Activated CD8-positive, alpha-beta memory T cell treated with anti-CD3 and anti-CD28 coated beads, Interleukin-2, amount 10 ng/mL, durations not matched to agents 7 days and 5 days (primary cell): ENCODE measurements around the gene FOSL2. TPM values are rescaled to one million over a fixed set of nuclear protein-coding genes. Genes with fewer than 3 reads are reported as not detected.
A peak's percentile ranks its signal among the peaks of the same experiment; 100 is the strongest.

Experiments
- ATAC-seq: fragments of 150-1000 bp; cut with Tn5 transposase; one replicate; pipeline ENCODE4 v1.10.0; 2021; ENCODE audit warnings: moderate library complexity
- CTCF ChIA-PET: fragments of 350-600 bp; sonication (Branson Sonifier 250); formaldehyde crosslinking; loops from one replicate; lab custom pipeline; 2021; ENCODE audit warnings: antibody characterized with exemption; lab: Charles Lee
- DNase-seq: peaks from one replicate; pipeline ENCODE4 v3.0.0-alpha.2; 2020
- H3K27ac Mint-ChIP-seq: one replicate; pipeline ENCODE4 v1.8.0; 2021; ENCODE audit warnings: mild to moderate bottlenecking, mixed read lengths
- H3K27me3 Mint-ChIP-seq: one replicate; pipeline ENCODE4 v1.8.0; 2021; ENCODE audit warnings: mixed read lengths
- H3K36me3 Mint-ChIP-seq: one replicate; pipeline ENCODE4 v1.8.0; 2021; ENCODE audit warnings: mild to moderate bottlenecking, mixed read lengths
- H3K4me1 Mint-ChIP-seq: one replicate; pipeline ENCODE4 v1.8.0; 2021; ENCODE audit warnings: mixed read lengths
- H3K4me3 Mint-ChIP-seq: one replicate; pipeline ENCODE4 v1.8.0; 2021; ENCODE audit warnings: mild to moderate bottlenecking, moderate library complexity, mixed read lengths
- H3K9me3 Mint-ChIP-seq: one replicate; pipeline ENCODE4 v1.8.0; 2022; ENCODE audit warnings: low read depth, mixed read lengths
- total RNA-seq, 2 experiments: library from RNA; stranded (reverse); gene quantifications; one replicate each; pipeline ENCODE4 v1.2.3, GENCODE V29; 2021

The FOSL2 gene
- total RNA-seq, 2 experiments from 2014 or later = 56.2 to 75.7 TPM

- DNase-seq (no peak), ATAC-seq (no peak)
- H3K4me1 Mint-ChIP-seq = peaks cover 42% of the 10 kb centered on the region
- CTCF ChIA-PET = no interaction called here
- peaks cover 12% of the 10 kb centered on the region for H3K36me3 Mint-ChIP-seq
- no peaks in the 10 kb centered on the region for H3K27me3 Mint-ChIP-seq
- H3K27ac Mint-ChIP-seq = no peak overlapping the region
- peaks cover 5% of the 10 kb centered on the region for H3K9me3 Mint-ChIP-seq
- no peak overlapping the region for H3K4me3 Mint-ChIP-seq
These were observed 46.5 kb downstream of the FOSL2 start for GRCh38 chr2:28439127-28439526.

GRCh38 chr2:28439763-28440162 is 47.1 kb downstream of the FOSL2 start:
- Mint-ChIP-seq H3K9me3 (peaks cover 5% of the 10 kb centered on the region), H3K36me3 (peaks cover 12% of the 10 kb centered on the region), H3K4me3 (no peak overlapping the region), H3K27ac (no peak overlapping the region), H3K4me1 (peaks cover 36% of the 10 kb centered on the region), H3K27me3 (no peaks in the 10 kb centered on the region)
- no peak for DNase-seq
- no peak for ATAC-seq
- CTCF ChIA-PET = no interaction called here

- no peak for ATAC-seq
- CTCF ChIA-PET = interaction anchor here (0.9 kb wide), 1 partner anchor 21 kb away, joined by 5 read pairs; no protein-coding TSS in a partner anchor
- H3K27ac Mint-ChIP-seq = no peak overlapping the region
- H3K27me3 Mint-ChIP-seq = no peaks in the 10 kb centered on the region
- no peak overlapping the region for H3K4me3 Mint-ChIP-seq
- peaks cover 11% of the 10 kb centered on the region for H3K36me3 Mint-ChIP-seq
- peaks cover 5% of the 10 kb centered on the region for H3K9me3 Mint-ChIP-seq
- no peak for DNase-seq
- peaks cover 40% of the 10 kb centered on the region for H3K4me1 Mint-ChIP-seq
These were observed 49.7 kb downstream of the FOSL2 start for GRCh38 chr2:28442328-28442727.

GRCh38 chr2:28444956-28445355 is 52.3 kb downstream of the FOSL2 start:
- CTCF ChIA-PET = interaction anchor here (1.6 kb wide), 1 partner anchor 722 kb away, joined by 4 read pairs; no protein-coding TSS in a partner anchor
- H3K27me3 Mint-ChIP-seq = no peaks in the 10 kb centered on the region
- peaks cover 5% of the 10 kb centered on the region for H3K9me3 Mint-ChIP-seq
- no peak overlapping the region for H3K27ac Mint-ChIP-seq
- no peak overlapping the region for H3K4me3 Mint-ChIP-seq
- H3K36me3 Mint-ChIP-seq = peaks cover 11% of the 10 kb centered on the region
- peaks cover 57% of the 10 kb centered on the region for H3K4me1 Mint-ChIP-seq
- ATAC-seq = no peak
- no peak for DNase-seq

- CTCF ChIA-PET = interaction anchor here (1.5 to 2.4 kb wide), 3 partner anchors 11 to 723 kb away, joined by 3 to 11 read pairs (median 4); no protein-coding TSS in a partner anchor
- Mint-ChIP-seq H3K9me3 (peaks cover 5% of the 10 kb centered on the region), H3K36me3 (peaks cover 11% of the 10 kb centered on the region), H3K27me3 (no peaks in the 10 kb centered on the region), H3K4me3 (no peak overlapping the region), H3K4me1 (peaks cover 64% of the 10 kb centered on the region), H3K27ac (peak overlapping the region; percentile 18)
- DNase-seq = peak; percentile 59
- ATAC-seq = no peak
These were observed 53.0 kb downstream of the FOSL2 start for GRCh38 chr2:28445448-28446258.

GRCh38 chr2:28446531-28446930 is 53.9 kb downstream of the FOSL2 start:
- no peak for DNase-seq
- peaks cover 5% of the 10 kb centered on the region for H3K9me3 Mint-ChIP-seq
- H3K36me3 Mint-ChIP-seq = peaks cover 11% of the 10 kb centered on the region
- no peaks in the 10 kb centered on the region for H3K27me3 Mint-ChIP-seq
- CTCF ChIA-PET = interaction anchor here (1.4 to 2.4 kb wide), 4 partner anchors 12 to 723 kb away, joined by 3 to 11 read pairs (median 4); no protein-coding TSS in a partner anchor
- H3K4me1 Mint-ChIP-seq = peaks cover 72% of the 10 kb centered on the region
- no peak overlapping the region for H3K4me3 Mint-ChIP-seq
- no peak overlapping the region for H3K27ac Mint-ChIP-seq
- no peak for ATAC-seq

- peaks cover 72% of the 10 kb centered on the region for H3K4me1 Mint-ChIP-seq
- H3K9me3 Mint-ChIP-seq = peaks cover 3% of the 10 kb centered on the region
- no peaks in the 10 kb centered on the region for H3K27me3 Mint-ChIP-seq
- CTCF ChIA-PET = interaction anchor here (1.4 to 2.4 kb wide), 3 partner anchors 13 to 54 kb away, joined by 3 to 11 read pairs (median 3); no protein-coding TSS in a partner anchor
- H3K4me3 Mint-ChIP-seq = no peak overlapping the region
- no peak for DNase-seq
- peaks cover 5% of the 10 kb centered on the region for H3K36me3 Mint-ChIP-seq
- no peak overlapping the region for H3K27ac Mint-ChIP-seq
- no peak for ATAC-seq
These were observed 54.4 kb downstream of the FOSL2 start for GRCh38 chr2:28447086-28447485.

- Mint-ChIP-seq H3K4me3 (no peak overlapping the region), H3K36me3 (peaks cover 2% of the 10 kb centered on the region), H3K4me1 (peaks cover 74% of the 10 kb centered on the region), H3K9me3 (no peaks in the 10 kb centered on the region), H3K27ac (peak overlapping the region; percentile 87), H3K27me3 (no peaks in the 10 kb centered on the region)
- DNase-seq (no peak), ATAC-seq (no peak)
- CTCF ChIA-PET = interaction anchor here (0.6 to 2.4 kb wide), 5 partner anchors 14 to 57 kb away, joined by 3 to 11 read pairs (median 3); no protein-coding TSS in a partner anchor
These were observed 55.5 kb downstream of the FOSL2 start for GRCh38 chr2:28447943-28448792.

GRCh38 chr2:28448793-28449100 is 56.1 kb downstream of the FOSL2 start:
- CTCF ChIA-PET = interaction anchor here (0.6 to 1.5 kb wide), 6 partner anchors 17 to 57 kb away, joined by 3 to 8 read pairs (median 3); no protein-coding TSS in a partner anchor
- peaks cover 72% of the 10 kb centered on the region for H3K4me1 Mint-ChIP-seq

GRCh38 chr2:28449126-28449487 is 56.4 kb downstream of the FOSL2 start:
- H3K9me3 Mint-ChIP-seq = no peaks in the 10 kb centered on the region
- DNase-seq (no peak), ATAC-seq (no peak)
- no peak overlapping the region for H3K4me3 Mint-ChIP-seq
- H3K36me3 Mint-ChIP-seq = no peaks in the 10 kb centered on the region
- H3K27me3 Mint-ChIP-seq = no peaks in the 10 kb centered on the region
- H3K27ac Mint-ChIP-seq = peak overlapping the region; percentile 87
- H3K4me1 Mint-ChIP-seq = peaks cover 72% of the 10 kb centered on the region
- CTCF ChIA-PET = interaction anchor here (0.8 to 1.5 kb wide), 7 partner anchors 17 to 766 kb away, joined by 3 to 8 read pairs (median 3); no protein-coding TSS in a partner anchor

More at GRCh38 chr2:28448793-28449100, 56.1 kb downstream of the FOSL2 start:
- Mint-ChIP-seq H3K9me3 (no peaks in the 10 kb centered on the region), H3K27ac (peak overlapping the region; percentile 87), H3K36me3 (no peaks in the 10 kb centered on the region), H3K4me3 (no peak overlapping the region), H3K27me3 (no peaks in the 10 kb centered on the region)
- no peak for DNase-seq
- no peak for ATAC-seq

- peaks cover 72% of the 10 kb centered on the region for H3K4me1 Mint-ChIP-seq
- ATAC-seq = peak; percentile 88
- H3K9me3 Mint-ChIP-seq = no peaks in the 10 kb centered on the region
- peak overlapping the region; percentile 46 for H3K4me3 Mint-ChIP-seq
- CTCF ChIA-PET = interaction anchor here (0.8 to 1.5 kb wide), 7 partner anchors 16 to 766 kb away, joined by 3 to 8 read pairs (median 3); no protein-coding TSS in a partner anchor
- no peaks in the 10 kb centered on the region for H3K36me3 Mint-ChIP-seq
- H3K27ac Mint-ChIP-seq = peak overlapping the region; percentile 87
- peak; percentile 93 for DNase-seq
- no peaks in the 10 kb centered on the region for H3K27me3 Mint-ChIP-seq
These were observed 57.1 kb downstream of the FOSL2 start for GRCh38 chr2:28449488-28450395.

- Mint-ChIP-seq H3K27me3 (no peaks in the 10 kb centered on the region), H3K4me3 (no peak overlapping the region), H3K9me3 (no peaks in the 10 kb centered on the region), H3K27ac (peak overlapping the region; percentile 87), H3K36me3 (no peaks in the 10 kb centered on the region), H3K4me1 (peaks cover 66% of the 10 kb centered on the region)
- no peak for DNase-seq
- no peak for ATAC-seq
- CTCF ChIA-PET = no interaction called here
These were observed 58.4 kb downstream of the FOSL2 start for GRCh38 chr2:28450901-28451565.
